ENCODE measurements around the gene GSE1. TPM values are rescaled to one million over a fixed set of nuclear protein-coding genes. Genes with fewer than 3 reads are reported as not detected.

GSE1 gene
- total RNA-seq, 2 experiments from 2014 or later, result 8.6 to 10.1 TPM

DNA sequence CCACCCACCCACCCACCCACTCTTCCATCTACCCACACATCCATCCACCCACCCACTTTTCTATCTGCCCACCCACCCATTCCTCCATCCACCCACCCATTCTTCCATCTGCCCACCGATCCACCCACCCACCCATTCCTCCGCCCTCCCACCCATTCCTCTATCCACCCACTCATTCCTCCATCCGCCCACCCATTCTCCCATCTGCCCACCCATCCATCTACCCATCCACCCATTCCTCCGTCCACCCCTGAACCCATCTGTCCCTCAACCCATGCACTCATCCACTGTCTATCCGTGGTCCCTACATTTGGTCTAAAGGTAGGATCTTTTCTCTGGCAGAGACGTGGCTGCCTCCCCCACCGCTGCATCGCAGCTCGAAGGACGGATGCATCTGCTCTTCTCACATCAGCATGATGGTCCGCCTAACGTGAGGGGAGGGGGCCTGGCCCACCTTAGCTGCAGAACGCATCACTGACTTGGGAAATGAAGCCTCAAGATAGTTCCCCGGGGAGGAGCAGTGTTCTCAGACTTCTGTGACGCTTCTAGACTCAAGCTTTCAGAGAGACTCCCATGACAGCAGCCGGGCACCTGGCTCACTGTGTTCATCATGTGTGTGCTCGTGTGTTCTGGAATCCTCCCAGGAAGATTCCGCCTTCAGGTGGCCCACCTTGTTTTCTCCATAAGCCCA, 17.2 kb upstream of the GSE1 start:
- H3K27me3 Mint-ChIP-seq (ENCODE audit: low read depth), result no peaks in the 10 kb centered on the region
- no peak overlapping the region for H3K4me3 Mint-ChIP-seq
- H3K9me3 Mint-ChIP-seq, result no peaks in the 10 kb centered on the region
- H3K36me3 Mint-ChIP-seq (ENCODE audit: low read depth), result peaks cover 4% of the 10 kb centered on the region
- DNase-seq, result no peak
- intact Hi-C loops (cut with micrococcal nuclease), result no loop called here
- H3K4me1 Mint-ChIP-seq (ENCODE audit: low read depth), result peaks cover 8% of the 10 kb centered on the region
- CTCF ChIA-PET, result interaction anchor here (0.7 kb wide), 1 partner anchor 42 kb away, joined by 3 read pairs; no protein-coding TSS in a partner anchor
- no peak overlapping the region for H3K27ac Mint-ChIP-seq

DNA sequence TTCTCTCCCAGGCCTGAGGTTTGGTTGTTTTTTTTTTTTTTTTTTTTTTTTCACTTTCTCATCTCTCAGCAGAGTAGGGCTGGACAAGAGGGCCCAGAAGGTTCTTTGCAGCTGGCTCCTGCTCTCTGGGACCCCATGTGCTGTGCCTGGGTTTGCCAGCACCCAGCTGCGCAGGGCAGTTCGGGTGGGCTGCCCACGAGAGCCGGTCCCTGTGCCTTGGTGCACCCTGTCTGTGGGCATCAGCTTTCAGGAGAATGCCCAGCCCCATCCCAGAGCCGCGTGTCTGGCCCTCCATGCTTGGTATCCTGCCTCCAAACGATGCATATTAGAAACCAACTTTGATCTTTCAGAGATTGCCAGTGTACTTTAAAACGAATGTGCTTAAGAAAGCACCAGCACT, 15.0 kb upstream of the GSE1 start:
- no peak for DNase-seq
- CTCF ChIA-PET, result no interaction called here
- Mint-ChIP-seq H3K9me3 (no peaks in the 10 kb centered on the region), H3K27ac (no peak overlapping the region), H3K36me3 (ENCODE audit: low read depth) (peaks cover 4% of the 10 kb centered on the region), H3K4me3 (no peak overlapping the region), H3K27me3 (ENCODE audit: low read depth) (no peaks in the 10 kb centered on the region), H3K4me1 (ENCODE audit: low read depth) (peaks cover 8% of the 10 kb centered on the region)
- intact Hi-C loops (cut with micrococcal nuclease), result no loop called here

DNA sequence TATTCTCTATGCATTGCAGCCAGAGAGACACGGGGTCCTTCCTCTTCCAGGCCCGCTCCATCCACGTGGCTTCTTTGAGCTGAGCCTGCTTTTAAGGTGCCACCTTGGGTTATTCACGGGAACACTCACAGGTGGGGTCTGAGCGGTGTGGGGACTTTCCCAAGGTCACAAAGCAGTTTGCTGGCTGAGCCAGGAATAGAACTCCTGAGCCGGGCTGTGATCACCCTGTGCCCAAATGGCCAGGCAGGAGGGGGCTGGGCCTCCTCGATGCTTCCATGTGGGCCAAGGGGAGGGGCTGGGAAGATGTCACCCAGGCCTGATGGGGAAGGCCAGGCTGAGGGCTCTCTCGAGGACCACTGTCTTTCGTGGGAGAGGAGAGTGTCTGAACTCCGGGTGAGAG, 13.0 kb upstream of the GSE1 start:
- no peaks in the 10 kb centered on the region for H3K9me3 Mint-ChIP-seq
- peaks cover 4% of the 10 kb centered on the region for H3K36me3 Mint-ChIP-seq (ENCODE audit: low read depth)
- H3K4me1 Mint-ChIP-seq (ENCODE audit: low read depth), result peaks cover 5% of the 10 kb centered on the region
- H3K27ac Mint-ChIP-seq, result no peak overlapping the region
- CTCF ChIA-PET, result interaction anchor here (1.0 kb wide), 1 partner anchor 109 kb away, joined by 4 read pairs; no protein-coding TSS in a partner anchor
- intact Hi-C loops (cut with micrococcal nuclease), result no loop called here
- H3K4me3 Mint-ChIP-seq, result no peak overlapping the region
- H3K27me3 Mint-ChIP-seq (ENCODE audit: low read depth), result no peaks in the 10 kb centered on the region
- DNase-seq, result no peak

DNA sequence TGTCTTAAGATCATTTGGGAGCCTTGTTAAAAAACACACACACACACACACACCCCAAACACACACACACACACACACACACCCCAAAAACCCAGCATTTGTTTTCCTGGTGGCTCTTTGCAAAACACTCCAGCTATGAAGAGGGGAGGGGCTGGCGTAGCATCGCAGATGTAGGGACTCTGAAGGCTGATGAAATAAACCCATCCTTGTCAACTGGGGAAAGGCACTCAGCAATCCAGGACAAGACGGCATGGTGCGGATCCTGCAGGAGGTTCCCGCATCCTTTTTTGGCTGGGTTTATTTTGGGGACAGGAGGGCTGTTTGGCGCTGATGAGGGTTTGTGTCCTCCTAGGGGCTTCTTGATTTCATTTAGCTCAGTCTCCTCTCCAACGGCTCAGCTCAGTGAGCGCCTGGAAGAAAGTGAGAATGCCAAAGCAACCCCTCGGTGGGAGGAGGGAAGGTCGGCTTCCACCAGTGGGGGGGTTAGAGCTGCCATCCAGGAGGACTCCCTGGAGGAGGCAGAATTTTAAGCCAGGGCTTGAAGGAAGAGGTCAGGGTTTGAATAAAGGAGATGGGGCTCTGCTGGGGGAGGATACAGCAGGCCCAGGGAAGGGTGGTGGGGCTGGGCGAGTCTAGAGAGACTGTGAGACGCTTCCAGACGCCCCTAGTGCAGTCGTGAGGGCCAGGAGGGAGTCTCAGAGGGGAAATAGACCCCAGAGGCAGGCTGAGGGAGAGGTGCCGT, 12.4 kb upstream of the GSE1 start:
- no peaks in the 10 kb centered on the region for H3K27me3 Mint-ChIP-seq (ENCODE audit: low read depth)
- intact Hi-C loops (cut with micrococcal nuclease), result no loop called here
- H3K27ac Mint-ChIP-seq, result no peak overlapping the region
- H3K4me3 Mint-ChIP-seq, result no peak overlapping the region
- peaks cover 3% of the 10 kb centered on the region for H3K4me1 Mint-ChIP-seq (ENCODE audit: low read depth)
- no peak for DNase-seq
- H3K36me3 Mint-ChIP-seq (ENCODE audit: low read depth), result peaks cover 4% of the 10 kb centered on the region
- no peaks in the 10 kb centered on the region for H3K9me3 Mint-ChIP-seq
- CTCF ChIA-PET, result no interaction called here

DNA sequence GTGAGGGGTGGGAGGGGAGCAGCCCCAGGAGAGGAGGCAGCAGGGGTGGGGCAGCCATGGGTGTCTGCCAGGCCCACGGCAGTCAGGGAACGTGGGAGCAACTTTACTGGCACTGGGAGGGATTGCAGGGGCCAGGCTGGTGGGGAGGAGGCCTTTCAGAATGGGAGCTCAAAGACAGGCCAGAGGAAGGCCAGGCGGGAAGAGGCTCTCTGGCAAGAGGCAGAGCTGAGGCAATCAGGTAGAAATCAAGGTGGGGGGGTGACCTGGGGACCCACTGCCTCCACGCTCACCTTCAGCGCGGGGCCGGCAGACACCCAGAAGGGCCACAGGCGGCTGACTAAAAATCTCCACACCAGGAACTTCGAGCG, 11.9 kb upstream of the GSE1 start:
- Mint-ChIP-seq H3K9me3 (no peaks in the 10 kb centered on the region), H3K36me3 (ENCODE audit: low read depth) (peaks cover under 1% of the 10 kb centered on the region), H3K27ac (no peak overlapping the region), H3K27me3 (ENCODE audit: low read depth) (no peaks in the 10 kb centered on the region), H3K4me1 (ENCODE audit: low read depth) (no peaks in the 10 kb centered on the region), H3K4me3 (no peak overlapping the region)
- DNase-seq, result no peak
- intact Hi-C loops (cut with micrococcal nuclease), result no loop called here
- CTCF ChIA-PET, result no interaction called here

DNA sequence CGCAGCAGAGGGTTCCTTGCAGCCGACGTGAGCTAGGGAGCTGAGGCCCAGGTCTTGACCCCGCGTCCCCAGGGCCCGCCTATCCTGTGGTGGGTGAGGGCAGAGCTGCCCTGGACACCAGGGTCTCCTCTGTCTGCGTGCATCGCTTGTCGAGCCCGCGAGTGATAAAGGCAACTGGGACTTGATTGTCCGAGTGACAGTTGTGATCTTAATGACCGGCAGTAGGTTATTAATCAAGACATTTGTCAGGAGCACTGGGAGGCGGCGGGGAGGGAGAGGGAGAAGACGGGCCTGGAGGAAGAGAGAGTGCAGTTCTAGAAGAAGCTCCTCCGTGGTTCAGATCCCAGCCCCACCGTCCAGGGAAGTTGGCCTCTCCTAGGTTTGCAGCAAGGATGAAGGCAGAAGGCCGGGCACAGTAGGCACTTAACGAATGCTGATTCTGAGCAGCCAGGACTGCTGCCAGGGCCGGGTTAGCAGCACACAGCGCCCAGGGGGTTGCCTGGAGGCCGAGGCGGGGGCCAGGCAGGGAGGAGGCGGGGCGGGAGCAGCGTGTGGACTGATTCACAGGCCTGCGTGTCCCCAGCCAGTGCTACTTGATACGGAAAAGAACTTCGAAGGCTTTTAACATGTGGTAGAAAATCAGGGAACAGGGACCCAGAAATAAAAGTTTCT, 11.3 kb upstream of the GSE1 start:
- intact Hi-C loops (cut with micrococcal nuclease), result no loop called here
- CTCF ChIA-PET, result no interaction called here
- Mint-ChIP-seq H3K4me1 (ENCODE audit: low read depth) (no peaks in the 10 kb centered on the region), H3K9me3 (no peaks in the 10 kb centered on the region), H3K4me3 (no peak overlapping the region), H3K36me3 (ENCODE audit: low read depth) (no peaks in the 10 kb centered on the region), H3K27ac (peak overlapping the region; percentile 46), H3K27me3 (ENCODE audit: low read depth) (no peaks in the 10 kb centered on the region)
- no peak for DNase-seq

DNA sequence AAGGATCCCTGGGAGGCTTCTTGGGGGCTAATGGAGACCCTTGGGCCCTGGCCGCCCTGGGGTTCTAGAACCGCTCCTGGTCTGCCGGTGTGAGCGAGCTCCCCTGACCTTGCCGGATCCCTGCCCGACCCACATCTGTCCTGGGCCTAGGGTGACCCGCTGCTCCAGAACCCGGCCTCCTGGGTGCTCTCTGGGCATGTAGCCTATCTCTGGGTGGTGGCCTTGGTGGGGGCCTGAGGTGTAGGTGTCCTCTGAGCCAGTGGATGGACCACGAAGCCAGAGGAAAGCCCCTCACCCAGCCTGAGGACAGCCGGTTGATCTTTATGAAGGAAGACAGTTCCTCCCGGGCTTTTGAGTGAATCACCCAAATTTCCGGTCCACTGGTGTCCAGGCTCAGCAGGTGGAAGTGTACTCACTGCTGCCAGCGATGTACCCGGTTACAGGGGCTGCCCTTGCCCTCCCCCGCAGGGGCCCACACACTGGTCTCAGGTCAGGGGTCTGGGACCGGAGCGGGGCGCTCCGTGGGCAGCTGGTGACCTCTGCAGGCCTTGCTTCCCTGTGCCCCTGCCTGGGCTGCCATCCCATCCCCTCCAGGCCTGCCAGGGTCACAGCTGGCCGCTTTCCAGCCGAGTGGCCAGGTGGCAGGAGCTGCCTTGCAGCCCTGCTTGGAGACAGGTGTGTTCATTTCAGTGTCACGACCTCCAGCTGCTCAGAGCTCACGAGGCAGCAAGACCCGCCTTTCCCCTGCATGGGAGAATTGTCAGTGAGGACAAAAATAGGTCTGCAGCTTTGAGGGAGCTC, 10.5 kb upstream of the GSE1 start:
- H3K4me3 Mint-ChIP-seq, result no peak overlapping the region
- H3K9me3 Mint-ChIP-seq, result no peaks in the 10 kb centered on the region
- intact Hi-C loops (cut with micrococcal nuclease), result no loop called here
- no peak for DNase-seq
- H3K4me1 Mint-ChIP-seq (ENCODE audit: low read depth), result peaks cover 4% of the 10 kb centered on the region
- H3K27me3 Mint-ChIP-seq (ENCODE audit: low read depth), result no peaks in the 10 kb centered on the region
- CTCF ChIA-PET, result no interaction called here
- no peak overlapping the region for H3K27ac Mint-ChIP-seq
- no peaks in the 10 kb centered on the region for H3K36me3 Mint-ChIP-seq (ENCODE audit: low read depth)

DNA sequence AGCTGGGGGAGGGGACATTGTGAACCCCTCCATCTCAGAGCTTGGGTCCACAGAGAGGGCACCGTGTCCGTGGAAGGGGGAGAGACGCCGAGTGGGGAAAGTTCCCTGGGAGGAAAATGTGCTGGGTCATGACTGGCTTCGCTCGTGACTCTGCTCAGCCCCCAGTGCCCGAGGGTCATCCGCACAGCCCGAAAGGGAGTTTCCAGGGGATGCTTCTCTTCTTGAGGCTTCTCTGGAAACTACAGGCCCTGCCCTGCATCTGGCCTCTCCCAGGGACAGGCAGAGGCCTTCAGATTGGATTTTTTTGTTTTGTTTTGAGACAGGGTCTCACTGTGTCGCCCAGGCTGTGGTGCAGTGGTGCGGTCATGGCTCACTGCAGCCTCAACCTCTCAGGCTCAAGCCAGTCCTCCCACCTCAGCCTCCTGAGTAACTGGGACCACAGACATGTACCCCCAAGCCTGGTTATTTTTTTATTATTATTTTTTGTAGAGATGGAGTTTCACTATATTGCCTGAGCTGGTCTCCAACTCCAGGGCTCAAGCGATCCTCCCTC, 9.8 kb upstream of the GSE1 start:
- DNase-seq, result no peak
- Mint-ChIP-seq H3K27me3 (ENCODE audit: low read depth) (no peaks in the 10 kb centered on the region), H3K27ac (no peak overlapping the region), H3K4me3 (no peak overlapping the region), H3K9me3 (no peaks in the 10 kb centered on the region), H3K4me1 (ENCODE audit: low read depth) (peaks cover 4% of the 10 kb centered on the region), H3K36me3 (ENCODE audit: low read depth) (no peaks in the 10 kb centered on the region)
- intact Hi-C loops (cut with micrococcal nuclease), result no loop called here
- CTCF ChIA-PET, result no interaction called here

DNA sequence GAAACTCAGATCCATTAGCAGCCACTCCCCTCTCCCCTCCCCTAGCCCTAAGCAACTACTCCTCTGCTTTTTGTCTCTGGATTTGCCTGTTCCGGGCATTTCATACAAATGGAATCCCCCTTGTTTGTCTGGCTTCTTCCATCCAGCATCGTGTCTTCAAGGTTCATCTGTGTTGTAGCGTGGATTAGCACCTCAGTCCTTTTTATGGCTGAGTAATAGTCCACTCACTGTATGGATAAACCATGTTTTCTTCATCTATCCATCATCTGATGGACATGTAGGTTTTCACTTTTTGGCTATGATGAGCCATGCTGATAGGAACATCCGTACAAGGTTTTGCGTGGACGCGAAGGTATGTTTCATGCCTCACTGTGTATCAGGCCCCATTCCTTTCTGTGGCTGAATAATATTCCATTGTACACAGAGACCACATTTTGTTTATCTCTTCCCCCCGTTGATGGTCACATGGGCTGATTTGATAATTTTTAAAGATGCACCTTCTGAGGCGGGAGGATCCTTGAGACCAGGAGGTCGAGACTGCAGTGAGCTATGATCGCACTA, 8.9 kb upstream of the GSE1 start:
- Mint-ChIP-seq H3K4me3 (no peak overlapping the region), H3K27ac (no peak overlapping the region), H3K9me3 (no peaks in the 10 kb centered on the region), H3K4me1 (ENCODE audit: low read depth) (peaks cover 4% of the 10 kb centered on the region), H3K36me3 (ENCODE audit: low read depth) (no peaks in the 10 kb centered on the region), H3K27me3 (ENCODE audit: low read depth) (no peaks in the 10 kb centered on the region)
- DNase-seq, result no peak
- CTCF ChIA-PET, result no interaction called here
- intact Hi-C loops (cut with micrococcal nuclease), result no loop called here

DNA sequence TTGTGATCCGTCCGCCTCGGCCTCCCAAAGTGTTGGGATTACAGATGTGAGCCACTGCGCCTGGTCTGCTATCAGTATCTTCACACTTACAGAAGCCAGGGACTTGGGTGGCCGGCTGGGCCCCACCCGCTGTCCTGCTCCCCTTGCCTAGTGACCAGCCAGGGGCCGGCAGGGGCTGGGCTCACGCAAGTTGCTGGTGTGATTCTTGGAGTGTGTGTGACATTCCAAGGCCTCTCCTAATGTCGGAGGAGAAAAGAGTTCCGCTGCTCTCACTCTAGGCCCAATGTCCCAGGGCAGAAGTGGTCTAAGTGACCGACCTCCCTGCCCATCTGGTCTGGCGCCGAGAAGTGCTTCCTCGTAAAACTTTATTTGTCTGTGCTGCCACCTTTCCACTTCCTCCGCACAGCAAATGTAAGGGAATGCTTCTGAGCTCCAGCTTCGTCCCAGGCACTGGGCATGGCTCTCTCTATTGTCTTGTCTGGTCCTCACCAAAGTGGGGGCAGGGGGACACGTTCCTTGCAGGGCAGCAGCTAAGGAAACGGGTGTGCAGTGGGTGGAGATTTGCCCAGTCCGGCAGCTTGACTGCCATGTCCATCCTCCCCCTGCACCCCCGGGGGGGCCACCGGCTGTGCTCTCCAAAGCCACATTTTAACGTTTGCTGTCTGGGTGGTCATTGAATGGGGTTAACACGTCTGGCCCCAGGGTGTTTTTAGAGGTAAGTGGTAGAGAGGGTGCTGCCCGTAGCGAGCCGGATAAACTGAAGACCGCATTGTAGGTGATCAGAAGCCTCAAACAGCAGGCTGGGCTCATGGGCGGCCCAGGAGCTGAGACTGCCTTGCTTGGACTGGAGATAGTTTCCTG, 7.8 kb upstream of the GSE1 start:
- no peak overlapping the region for H3K27ac Mint-ChIP-seq
- no peaks in the 10 kb centered on the region for H3K36me3 Mint-ChIP-seq (ENCODE audit: low read depth)
- H3K9me3 Mint-ChIP-seq, result no peaks in the 10 kb centered on the region
- no peak overlapping the region for H3K4me3 Mint-ChIP-seq
- intact Hi-C loops (cut with micrococcal nuclease), result no loop called here
- peaks cover 4% of the 10 kb centered on the region for H3K4me1 Mint-ChIP-seq (ENCODE audit: low read depth)
- CTCF ChIA-PET, result interaction anchor here (0.6 to 0.8 kb wide), 2 partner anchors 10 kb away, joined by 3 to 4 read pairs; no protein-coding TSS in a partner anchor
- H3K27me3 Mint-ChIP-seq (ENCODE audit: low read depth), result no peaks in the 10 kb centered on the region
- no peak for DNase-seq
